Measurements from ENCODE around the gene CTBS. TPM values are rescaled to one million over a fixed set of nuclear protein-coding genes. Genes with fewer than 3 reads are reported as not detected.
A peak's percentile ranks its signal among the peaks of the same experiment; 100 is the strongest.

Gene CTBS
- total and polyA plus RNA-seq, 2 of the 4 experiments (the other 2 are of a cell fraction) = 5.9 to 12.4 TPM

GRCh38 chr1:84570436-84571149 lies 3.6 kb downstream of the CTBS start:
- Histone ChIP-seq H3K4me1 (ENCODE audit: control insufficient read depth, insufficient read depth, low read length) (peaks cover 2% of the 10 kb centered on the region; the same call in 1 of the 2 replicates), H2AK5ac (ENCODE audit: low read depth, low read length) (no peak overlapping the region), H4K91ac (ENCODE audit: insufficient read depth, low read depth, low read length) (no peak overlapping the region), H3K14ac (replicated peaks; ENCODE audit: low read depth, low read length) (no peak overlapping the region), H3K9ac (ENCODE audit: low read depth, low read length) (no peak overlapping the region), H2BK5ac (ENCODE audit: low read depth, low read length, poor library complexity, severe bottlenecking) (no peak overlapping the region), H3K4ac (ENCODE audit: low read depth, low read length) (no peak overlapping the region), H3K36me3 (ENCODE audit: control insufficient read depth, insufficient read depth, low read length) (peaks cover 7% of the 10 kb centered on the region), H3K56ac (ENCODE audit: extremely low read depth, insufficient read depth, low read length) (no peak overlapping the region), H2AFZ (replicated peaks; ENCODE audit: low read length, poor library complexity) (no peak overlapping the region), H3K18ac (ENCODE audit: low read depth, low read length) (no peak overlapping the region), H2AK9ac (replicated peaks; ENCODE audit: low read depth, low read length, poor library complexity) (no peak overlapping the region), H4K20me1 (ENCODE audit: insufficient read depth, low read length) (no peaks in the 10 kb centered on the region), H2BK15ac (ENCODE audit: low read depth, low read length) (no peak overlapping the region), H4K8ac (ENCODE audit: low read depth in 2 of 2, low read length in 2 of 2) (no peak overlapping the region), H3K27me3 (ENCODE audit: control insufficient read depth, insufficient read depth, low read length) (no peaks in the 10 kb centered on the region), H3K4me2 (ENCODE audit: low read depth, low read length) (no peak overlapping the region), H3K23ac (ENCODE audit: low read depth, low read length) (no peak overlapping the region), H2BK120ac (ENCODE audit: low read depth, low read length) (no peak overlapping the region), H3K79me1 (ENCODE audit: low read depth in 1 of 2, low read length in 2 of 2) (peaks cover 33 to 36% of the 10 kb centered on the region in 2 experiments), H4K5ac (ENCODE audit: low read depth, low read length) (no peak overlapping the region), H3K4me3 (ENCODE audit: insufficient read depth, low read depth, low read length) (no peak overlapping the region), H2BK20ac (ENCODE audit: low read depth, low read length) (no peak overlapping the region), H3K9me3 (ENCODE audit: control insufficient read depth, insufficient read depth, low read length) (no peaks in the 10 kb centered on the region), H3K27ac (ENCODE audit: insufficient read depth, low read length) (no peak overlapping the region), H3K9me1 (ENCODE audit: insufficient read depth, low read length) (peaks cover 3% of the 10 kb centered on the region)
- DNase-seq (peak; percentile 57), ATAC-seq (ENCODE audit: low read depth) (no peak)
- ChIA-PET POLR2A (ENCODE audit: unreplicated experiment) (no interaction called here), CTCF (no interaction called here)
- in situ Hi-C loops (cut with MboI; ENCODE audit: low sequenced_read_pairs) (no loop called here), dilution Hi-C loops (cut with HindIII; ENCODE audit: low sequenced_read_pairs, unreplicated experiment) (no loop called here), intact Hi-C loops (cut with micrococcal nuclease) (loop anchor here (5.0 kb wide), 1 partner anchor 182 kb away; no protein-coding TSS in a partner anchor)
- TF ChIP-seq MAFK (IDR thresholded peaks at IDR 0.05; ENCODE audit: low read depth, low read length) (peak; percentile 34; the same call in 1 of the 2 replicates), CEBPB (IDR thresholded peaks at IDR 0.05; ENCODE audit: low read depth, low read length) (peak; percentile 71), POLR2A (IDR thresholded peaks at IDR 0.05; ENCODE audit: low read depth, low read length) (no peak), RFX5 (IDR thresholded peaks at IDR 0.05; ENCODE audit: low read depth, low read length) (no peak), MXI1 (IDR thresholded peaks at IDR 0.05; ENCODE audit: borderline replicate concordance, low read depth, low read length) (no peak), RAD21 (IDR thresholded peaks at IDR 0.05; ENCODE audit: low read length) (no peak)
- no TSS peak for BruUV-seq (replicated peaks)
- WGBS, 2 experiments (ENCODE audit: extremely low coverage in 2 of 2, insufficient read length in 1 of 2) = 98% methylated on average over 4 of the region's 7 CpGs; no CpG with 5 or more reads in 1 of the 2 experiments
